ENCODE data around the gene CD109. TPM values are rescaled to one million over a fixed set of nuclear protein-coding genes. Genes with fewer than 3 reads are reported as not detected.

The CD109 gene
- total RNA-seq, 6 experiments from 2014 or later, result 32.5 to 56.3 (median 48.9) TPM

DNA sequence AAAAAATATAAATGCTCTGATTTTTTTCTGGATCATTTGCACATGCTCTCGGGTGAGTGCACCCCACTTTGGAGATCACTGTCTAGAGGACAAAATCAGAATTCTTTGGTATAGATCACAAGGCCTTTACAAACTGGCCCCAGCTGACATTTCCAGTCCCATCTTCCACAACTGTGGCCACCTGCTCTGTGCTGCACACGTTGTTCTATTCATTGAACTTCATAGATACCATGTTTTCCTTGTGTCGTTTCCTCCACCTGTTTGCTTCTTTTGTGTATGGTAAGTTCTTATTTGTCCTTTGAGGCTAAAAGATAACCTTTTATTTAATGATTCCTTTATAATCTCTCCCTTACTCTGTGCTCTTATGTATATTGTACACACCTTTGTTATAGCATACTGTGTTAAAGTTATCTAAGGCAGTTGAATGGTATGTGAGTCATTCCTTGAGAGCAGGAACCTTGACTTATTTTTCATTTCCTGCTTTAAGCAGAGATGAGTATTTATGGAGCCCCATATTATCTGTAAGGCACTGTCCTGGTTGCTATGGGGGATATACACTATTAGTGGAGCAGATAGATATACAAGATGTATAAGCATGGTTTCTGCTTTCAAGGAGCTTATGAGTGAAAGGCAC lies 30.2 kb upstream of the CD109 start:
- H3K27ac Mint-ChIP-seq, result peak overlapping the region; percentile 13
- no peaks in the 10 kb centered on the region for H3K9me3 Mint-ChIP-seq
- no peak for DNase-seq
- H3K4me1 Mint-ChIP-seq (ENCODE audit: low read depth), result peaks cover 35% of the 10 kb centered on the region
- TF ChIP-seq, protein P1, sequence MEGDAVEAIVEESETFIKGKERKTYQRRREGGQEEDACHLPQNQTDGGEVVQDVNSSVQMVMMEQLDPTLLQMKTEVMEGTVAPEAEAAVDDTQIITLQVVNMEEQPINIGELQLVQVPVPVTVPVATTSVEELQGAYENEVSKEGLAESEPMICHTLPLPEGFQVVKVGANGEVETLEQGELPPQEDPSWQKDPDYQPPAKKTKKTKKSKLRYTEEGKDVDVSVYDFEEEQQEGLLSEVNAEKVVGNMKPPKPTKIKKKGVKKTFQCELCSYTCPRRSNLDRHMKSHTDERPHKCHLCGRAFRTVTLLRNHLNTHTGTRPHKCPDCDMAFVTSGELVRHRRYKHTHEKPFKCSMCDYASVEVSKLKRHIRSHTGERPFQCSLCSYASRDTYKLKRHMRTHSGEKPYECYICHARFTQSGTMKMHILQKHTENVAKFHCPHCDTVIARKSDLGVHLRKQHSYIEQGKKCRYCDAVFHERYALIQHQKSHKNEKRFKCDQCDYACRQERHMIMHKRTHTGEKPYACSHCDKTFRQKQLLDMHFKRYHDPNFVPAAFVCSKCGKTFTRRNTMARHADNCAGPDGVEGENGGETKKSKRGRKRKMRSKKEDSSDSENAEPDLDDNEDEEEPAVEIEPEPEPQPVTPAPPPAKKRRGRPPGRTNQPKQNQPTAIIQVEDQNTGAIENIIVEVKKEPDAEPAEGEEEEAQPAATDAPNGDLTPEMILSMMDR (IDR thresholded peaks at IDR 0.05), result no peak
- no peaks in the 10 kb centered on the region; the same call in 1 of the 2 replicates for H3K27me3 Mint-ChIP-seq (ENCODE audit: insufficient read depth)
- no peaks in the 10 kb centered on the region for H3K36me3 Mint-ChIP-seq (ENCODE audit: low read depth)
- no peak overlapping the region for H3K4me3 Mint-ChIP-seq

DNA sequence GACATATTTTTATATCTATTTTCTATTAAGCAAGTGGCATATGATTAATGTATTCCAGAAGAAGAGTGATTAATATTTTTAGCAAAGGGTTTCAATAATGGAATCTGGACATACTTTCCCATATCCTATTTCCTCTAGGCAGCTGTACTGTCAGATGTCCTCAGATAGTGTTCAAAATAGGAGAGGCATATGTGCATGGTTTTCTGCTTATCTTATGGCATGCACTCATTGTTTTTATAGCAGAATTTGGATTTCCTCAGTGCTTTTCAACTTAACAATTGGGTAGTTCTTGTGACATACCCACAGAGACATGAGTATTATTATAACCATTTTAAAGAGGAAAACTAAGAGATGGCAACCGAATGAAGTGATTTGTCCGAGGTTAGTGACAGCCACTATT lies 29.6 kb upstream of the CD109 start:
- H3K27ac Mint-ChIP-seq, result peak overlapping the region; percentile 13
- no peaks in the 10 kb centered on the region; the same call in 1 of the 2 replicates for H3K27me3 Mint-ChIP-seq (ENCODE audit: insufficient read depth)

DNA sequence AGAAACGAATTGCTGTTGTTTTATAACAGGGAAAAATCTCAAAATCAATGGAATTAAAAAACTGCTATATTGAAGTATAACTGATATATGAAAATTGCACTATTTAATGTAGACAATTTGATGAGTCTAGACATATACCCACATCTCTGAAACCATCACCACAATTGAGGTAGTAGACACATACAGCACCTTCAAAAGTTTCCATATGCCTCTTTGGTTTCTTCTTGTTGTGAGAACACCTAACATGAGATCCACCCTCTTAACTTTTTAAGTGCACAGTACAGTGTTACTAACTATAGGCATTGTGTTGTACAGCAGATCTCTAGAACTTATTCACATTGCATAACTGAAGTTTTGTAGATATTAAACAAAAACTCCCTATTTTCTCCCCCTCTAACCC lies 28.2 kb upstream of the CD109 start:
- Mint-ChIP-seq H3K4me1 (ENCODE audit: low read depth) (peaks cover 35% of the 10 kb centered on the region), H3K36me3 (ENCODE audit: low read depth) (no peaks in the 10 kb centered on the region), H3K27ac (no peak overlapping the region), H3K4me3 (no peak overlapping the region), H3K9me3 (no peaks in the 10 kb centered on the region), H3K27me3 (ENCODE audit: insufficient read depth) (no peaks in the 10 kb centered on the region; the same call in 1 of the 2 replicates)
- DNase-seq, result no peak
- TF ChIP-seq, protein P1 (IDR thresholded peaks at IDR 0.05), result no peak

More for the DNA sequence above, 29.6 kb upstream of the CD109 start:
- Mint-ChIP-seq H3K36me3 (ENCODE audit: low read depth) (no peaks in the 10 kb centered on the region), H3K4me3 (no peak overlapping the region), H3K4me1 (ENCODE audit: low read depth) (peaks cover 35% of the 10 kb centered on the region), H3K9me3 (no peaks in the 10 kb centered on the region)
- TF ChIP-seq, protein P1 (IDR thresholded peaks at IDR 0.05), result no peak
- no peak for DNase-seq

DNA sequence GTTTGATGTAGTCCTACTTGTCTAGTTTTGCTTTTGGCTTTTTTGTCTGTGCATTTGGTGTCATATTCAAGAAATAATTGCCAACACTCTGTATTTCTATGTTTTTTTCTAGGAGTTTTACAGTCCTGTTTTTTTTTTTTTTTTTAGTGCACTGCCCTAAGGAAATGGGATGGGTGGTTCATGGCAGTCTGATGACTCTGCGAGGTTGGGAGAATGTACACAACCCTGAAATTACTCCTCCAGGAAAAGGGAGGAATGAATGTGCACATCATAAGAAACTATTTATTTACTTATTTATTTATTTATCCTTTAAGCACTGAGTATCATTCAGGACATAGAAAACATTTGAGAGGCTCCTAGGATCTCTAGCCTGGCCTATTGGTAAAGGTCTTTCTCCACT lies 27.0 kb upstream of the CD109 start:
- no peak for DNase-seq
- Mint-ChIP-seq H3K4me1 (ENCODE audit: low read depth) (peaks cover 31% of the 10 kb centered on the region), H3K36me3 (ENCODE audit: low read depth) (no peaks in the 10 kb centered on the region), H3K27ac (no peak overlapping the region), H3K4me3 (no peak overlapping the region), H3K9me3 (no peaks in the 10 kb centered on the region), H3K27me3 (ENCODE audit: insufficient read depth) (no peaks in the 10 kb centered on the region)
- TF ChIP-seq, protein P1 (IDR thresholded peaks at IDR 0.05), result no peak

DNA sequence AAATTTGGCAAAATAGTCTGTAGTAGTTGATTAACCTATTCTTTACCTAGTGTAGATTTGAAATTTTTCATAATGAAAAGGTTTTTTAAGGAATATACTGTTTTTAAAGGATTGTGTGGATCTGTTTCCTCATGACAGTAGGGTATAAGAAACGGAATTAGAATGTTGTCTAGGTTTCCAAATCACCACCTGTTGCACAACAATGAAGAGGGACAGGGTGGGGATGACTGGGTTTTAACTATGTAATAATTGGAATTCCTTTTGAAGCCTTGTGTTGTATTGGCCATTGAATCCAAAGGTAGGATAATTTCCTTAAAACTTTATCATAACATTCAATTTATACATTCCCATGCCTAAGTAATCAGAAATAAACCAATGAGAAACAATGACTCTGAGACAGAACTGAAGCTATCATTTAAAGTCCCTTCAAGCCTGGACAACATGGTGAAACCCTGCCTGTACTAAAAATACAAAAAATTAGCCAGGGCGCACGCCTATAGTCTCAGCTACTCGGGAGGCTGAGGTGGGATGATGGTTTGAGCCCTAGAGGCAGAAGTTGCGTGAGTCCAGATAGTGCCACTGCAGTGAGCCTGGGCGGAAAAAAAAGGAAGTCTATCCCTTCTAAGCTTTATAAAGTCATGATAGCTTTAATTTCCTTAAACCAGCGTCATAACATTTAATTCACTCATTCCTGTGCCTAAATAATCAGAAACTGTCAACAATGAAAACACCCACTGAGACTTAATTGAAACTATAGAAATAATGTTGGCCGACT lies 23.9 kb upstream of the CD109 start:
- Mint-ChIP-seq H3K4me1 (ENCODE audit: low read depth) (peaks cover 12% of the 10 kb centered on the region; the same call in 1 of the 2 replicates), H3K27me3 (ENCODE audit: insufficient read depth) (peaks cover 1% of the 10 kb centered on the region; the same call in 1 of the 2 replicates), H3K27ac (no peak overlapping the region), H3K4me3 (no peak overlapping the region), H3K36me3 (ENCODE audit: low read depth) (no peaks in the 10 kb centered on the region), H3K9me3 (no peaks in the 10 kb centered on the region)
- DNase-seq, result no peak
- TF ChIP-seq, protein P1 (IDR thresholded peaks at IDR 0.05), result no peak
